ENCODE results near the gene RTCA.
"Not testable (repeated sequence)": the region's sequence is repeated elsewhere in the genome, so short reads cannot be mapped to it uniquely, and the experiment has no call there.

RTCA gene

GRCh38 chr1:100264081-100264480, 1.9 kb upstream of the RTCA start:
- DNase-seq: not testable (repeated sequence)

GRCh38 chr1:100265562-100265930, 470 bp upstream of the RTCA start:
- DNase-seq: peak; percentile 39

GRCh38 chr1:100266741-100267140, 725 bp downstream of the RTCA start:
- DNase-seq: no peak

- no peak for DNase-seq
Observed at GRCh38 chr1:100267284-100267683, 1.3 kb downstream of the RTCA start.

- DNase-seq: no peak
Observed at GRCh38 chr1:100268202-100268601, 2.2 kb downstream of the RTCA start.

GRCh38 chr1:100277866-100278265, 11.8 kb downstream of the RTCA start:
- no peak for DNase-seq

GRCh38 chr1:100279358-100279923, 13.4 kb downstream of the RTCA start:
- DNase-seq: no peak

- DNase-seq: no peak
Observed at GRCh38 chr1:100279954-100280682, 14.1 kb downstream of the RTCA start.

- DNase-seq: no peak
Observed at GRCh38 chr1:100284591-100284990, 18.6 kb downstream of the RTCA start.

GRCh38 chr1:100287162-100287561, 21.1 kb downstream of the RTCA start:
- no peak for DNase-seq

- no peak for DNase-seq
Observed at GRCh38 chr1:100290291-100290690, 24.3 kb downstream of the RTCA start.

GRCh38 chr1:100292711-100293110, 26.7 kb downstream of the RTCA start:
- peak; percentile 7 for DNase-seq

- DNase-seq: no peak
Observed at GRCh38 chr1:100296140-100296539, 30.1 kb downstream of the RTCA start.

GRCh38 chr1:100296997-100297396, 31.0 kb downstream of the RTCA start:
- DNase-seq: not testable (repeated sequence)

GRCh38 chr1:100298512-100298911, 32.5 kb downstream of the RTCA start:
- DNase-seq: no peak

- no peak for DNase-seq
Observed at GRCh38 chr1:100299521-100300222, 33.7 kb downstream of the RTCA start.

GRCh38 chr1:100300691-100301090, 34.7 kb downstream of the RTCA start:
- DNase-seq: no peak

- DNase-seq: no peak
Observed at GRCh38 chr1:100302739-100303138, 36.7 kb downstream of the RTCA start.

- no peak for DNase-seq
Observed at GRCh38 chr1:100304227-100304626, 38.2 kb downstream of the RTCA start.

GRCh38 chr1:100304921-100305320, 38.9 kb downstream of the RTCA start:
- DNase-seq: no peak

- no peak for DNase-seq
Observed at GRCh38 chr1:100305954-100306353, 39.9 kb downstream of the RTCA start.

GRCh38 chr1:100306735-100307313, 40.8 kb downstream of the RTCA start:
- no peak for DNase-seq

- DNase-seq: peak; percentile 35
Observed at GRCh38 chr1:100308777-100309176, 42.8 kb downstream of the RTCA start.

- no peak for DNase-seq
Observed at GRCh38 chr1:100309863-100310262, 43.8 kb downstream of the RTCA start.

Measured in fibroblast of skin of right quadriceps (primary cell).